ENCODE data around the gene STIM1.
"Not testable (repeated sequence)": the region's sequence is repeated elsewhere in the genome, so short reads cannot be mapped to it uniquely, and the experiment has no call there.

Gene STIM1

DNA sequence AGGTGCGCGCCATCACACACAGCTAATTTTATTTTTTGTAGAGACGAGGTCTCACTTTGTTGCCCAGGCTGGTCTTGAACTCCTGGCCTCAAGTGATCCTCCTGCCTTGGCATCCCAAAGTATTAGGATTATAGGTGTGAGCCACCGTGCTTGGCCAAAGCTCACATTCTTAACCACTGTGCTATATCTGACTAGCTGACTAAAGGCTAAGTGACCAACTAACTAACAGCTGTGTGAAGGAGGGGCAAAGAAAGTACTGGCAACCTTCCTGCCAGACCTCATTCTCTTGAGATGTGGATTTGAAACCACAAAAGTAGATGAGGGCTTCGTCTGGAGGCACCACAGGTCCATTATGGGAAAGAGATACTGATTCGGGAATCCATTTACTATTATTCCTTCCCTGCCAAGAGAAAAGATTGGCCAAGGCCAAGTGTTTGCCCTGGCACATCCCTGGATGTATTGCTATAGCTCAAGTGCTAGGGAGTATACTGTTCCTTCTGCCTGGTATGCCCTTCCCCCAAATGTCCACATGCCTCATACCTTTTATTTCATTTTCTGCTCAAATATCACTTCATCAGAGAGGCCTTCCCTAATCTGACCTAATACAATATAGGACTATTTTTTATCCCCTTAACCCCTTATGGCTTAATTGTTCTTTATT lies 186.4 kb downstream of the STIM1 start:
- TF ChIP-seq, protein P1, sequence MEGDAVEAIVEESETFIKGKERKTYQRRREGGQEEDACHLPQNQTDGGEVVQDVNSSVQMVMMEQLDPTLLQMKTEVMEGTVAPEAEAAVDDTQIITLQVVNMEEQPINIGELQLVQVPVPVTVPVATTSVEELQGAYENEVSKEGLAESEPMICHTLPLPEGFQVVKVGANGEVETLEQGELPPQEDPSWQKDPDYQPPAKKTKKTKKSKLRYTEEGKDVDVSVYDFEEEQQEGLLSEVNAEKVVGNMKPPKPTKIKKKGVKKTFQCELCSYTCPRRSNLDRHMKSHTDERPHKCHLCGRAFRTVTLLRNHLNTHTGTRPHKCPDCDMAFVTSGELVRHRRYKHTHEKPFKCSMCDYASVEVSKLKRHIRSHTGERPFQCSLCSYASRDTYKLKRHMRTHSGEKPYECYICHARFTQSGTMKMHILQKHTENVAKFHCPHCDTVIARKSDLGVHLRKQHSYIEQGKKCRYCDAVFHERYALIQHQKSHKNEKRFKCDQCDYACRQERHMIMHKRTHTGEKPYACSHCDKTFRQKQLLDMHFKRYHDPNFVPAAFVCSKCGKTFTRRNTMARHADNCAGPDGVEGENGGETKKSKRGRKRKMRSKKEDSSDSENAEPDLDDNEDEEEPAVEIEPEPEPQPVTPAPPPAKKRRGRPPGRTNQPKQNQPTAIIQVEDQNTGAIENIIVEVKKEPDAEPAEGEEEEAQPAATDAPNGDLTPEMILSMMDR (IDR thresholded peaks at IDR 0.05; ENCODE audit: low read depth, low read length, missing control alignments), result no peak
- H3K4me3 ChIP-seq (ENCODE audit: low read depth, low read length), result no peak overlapping the region
- no peak for DNase-seq (ENCODE audit: low read depth)
- in situ Hi-C loops (cut with HindIII; ENCODE audit: low sequenced_read_pairs), result no loop called here

DNA sequence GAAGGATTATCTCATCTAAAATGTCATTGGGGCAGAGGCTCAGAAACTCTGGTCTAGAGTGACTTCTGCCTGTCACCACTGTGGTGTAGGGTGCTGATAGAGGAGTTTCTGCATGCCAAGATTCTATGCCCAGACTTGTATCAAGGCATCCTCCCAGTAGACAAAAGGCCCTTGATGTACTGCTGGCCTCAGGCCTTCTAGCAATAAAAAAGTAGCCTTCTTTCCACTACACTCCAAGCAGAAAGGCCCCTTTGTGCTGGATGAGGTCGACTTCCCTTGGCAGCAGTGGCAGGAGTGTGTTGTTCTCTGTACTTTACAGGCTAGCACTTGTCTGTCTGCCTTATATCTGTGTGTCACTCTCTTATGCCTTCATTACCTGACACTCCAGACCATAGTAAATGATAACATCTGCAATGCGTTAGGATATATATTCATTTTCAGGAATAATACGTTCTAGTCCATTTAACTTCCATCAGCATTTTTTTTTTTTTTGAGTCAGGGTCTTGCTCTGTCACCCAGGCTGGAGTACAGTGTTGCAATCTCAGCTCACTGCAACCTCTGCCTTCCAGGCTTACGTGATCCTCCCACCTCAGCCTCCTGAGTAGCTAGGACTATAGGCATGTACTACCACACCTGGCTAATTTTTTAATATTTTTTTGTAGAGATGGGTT lies 189.6 kb downstream of the STIM1 start:
- H3K4me3 ChIP-seq (ENCODE audit: low read depth, low read length), result no peak overlapping the region
- in situ Hi-C loops (cut with HindIII; ENCODE audit: low sequenced_read_pairs), result no loop called here
- DNase-seq (ENCODE audit: low read depth), result no peak
- TF ChIP-seq, protein P1 (IDR thresholded peaks at IDR 0.05; ENCODE audit: low read depth, low read length, missing control alignments), result no peak

DNA sequence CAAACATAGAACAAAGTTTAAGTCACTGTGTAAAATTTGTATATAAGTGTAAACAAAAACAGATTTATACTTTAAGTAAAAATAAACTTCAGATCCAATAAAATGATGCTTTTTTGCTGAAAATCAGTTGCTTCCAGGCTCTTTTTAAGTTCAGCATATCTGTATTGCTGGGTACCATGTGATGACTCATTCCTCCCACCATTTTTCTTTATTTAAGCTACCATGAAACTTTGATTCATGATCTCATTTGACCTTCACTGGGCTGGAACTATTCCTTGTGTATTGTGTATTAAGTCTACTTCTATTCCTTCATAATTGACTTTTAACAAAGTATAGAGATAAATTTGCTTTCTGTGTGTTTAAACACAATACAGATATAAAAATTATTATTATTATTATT lies 192.9 kb downstream of the STIM1 start:
- TF ChIP-seq, protein P1 (IDR thresholded peaks at IDR 0.05; ENCODE audit: low read depth, low read length, missing control alignments), result no peak
- in situ Hi-C loops (cut with HindIII; ENCODE audit: low sequenced_read_pairs), result no loop called here
- no peak overlapping the region for H3K4me3 ChIP-seq (ENCODE audit: low read depth, low read length)
- no peak for DNase-seq (ENCODE audit: low read depth)

DNA sequence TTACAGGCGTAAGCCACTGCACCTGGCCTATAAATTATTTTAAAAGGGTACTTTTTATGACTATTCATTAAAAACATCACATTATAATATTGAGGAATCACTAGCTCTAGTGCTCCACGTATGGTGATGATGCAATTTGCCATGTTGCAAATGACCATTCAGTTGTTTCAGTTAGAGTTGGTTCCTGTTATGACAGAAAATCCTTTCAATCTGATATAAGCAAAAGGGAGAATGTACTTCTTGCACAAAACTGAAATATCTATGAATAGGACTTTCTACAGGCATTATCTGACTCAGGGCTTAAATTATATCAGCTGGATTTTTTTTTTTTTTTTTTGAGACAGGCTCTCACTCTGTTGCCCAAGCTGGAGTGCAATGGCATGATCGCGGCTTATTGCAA lies 193.5 kb downstream of the STIM1 start:
- DNase-seq (ENCODE audit: low read depth), result no peak
- in situ Hi-C loops (cut with HindIII; ENCODE audit: low sequenced_read_pairs), result no loop called here

DNA sequence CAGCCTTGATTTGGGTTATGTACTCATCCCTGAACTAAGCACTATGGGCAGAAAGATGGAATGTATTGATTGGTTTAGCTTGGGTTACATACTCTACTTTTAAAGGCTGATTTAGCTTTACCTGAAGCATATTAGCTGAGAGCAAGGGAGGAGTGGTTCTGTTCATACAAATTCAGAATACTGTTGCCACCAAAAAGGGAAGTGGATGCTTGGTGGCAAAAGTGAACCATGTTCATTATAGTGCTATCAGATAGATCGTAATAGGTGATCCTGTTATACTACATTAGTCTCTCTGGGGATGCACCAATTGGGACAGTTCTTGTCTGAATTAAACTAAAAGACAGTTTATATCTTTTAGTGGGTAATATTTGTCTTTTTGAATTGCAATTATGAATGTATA lies 194.7 kb downstream of the STIM1 start:
- no peak overlapping the region for H3K4me3 ChIP-seq (ENCODE audit: low read depth, low read length)
- no peak for DNase-seq (ENCODE audit: low read depth)
- in situ Hi-C loops (cut with HindIII; ENCODE audit: low sequenced_read_pairs), result loop anchor here (10.0 kb wide), 1 partner anchor 195 kb away; the partner anchor contains the start of gene STIM1
- TF ChIP-seq, protein P1 (IDR thresholded peaks at IDR 0.05; ENCODE audit: low read depth, low read length, missing control alignments), result no peak

More for the DNA sequence above, 193.5 kb downstream of the STIM1 start:
- TF ChIP-seq, protein P1 (IDR thresholded peaks at IDR 0.05; ENCODE audit: low read depth, low read length, missing control alignments), result no peak
- H3K4me3 ChIP-seq (ENCODE audit: low read depth, low read length), result no peak overlapping the region

DNA sequence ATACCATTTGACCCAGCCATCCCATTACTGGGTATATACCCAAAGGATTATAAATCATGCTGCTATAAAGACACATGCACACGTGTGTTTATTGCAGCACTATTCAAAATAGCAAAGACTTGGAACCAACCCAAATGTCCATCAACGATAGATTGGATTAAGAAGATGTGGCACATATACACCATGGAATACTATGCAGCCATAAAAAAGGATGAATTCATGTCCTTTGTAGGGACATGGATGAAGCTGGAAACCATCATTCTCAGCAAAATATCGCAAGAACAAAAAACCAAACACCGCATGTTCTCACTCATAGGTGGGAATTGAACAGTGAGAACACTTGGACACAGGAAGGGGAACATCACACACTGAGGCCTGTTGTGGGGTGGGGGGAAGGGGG lies 197.7 kb downstream of the STIM1 start:
- not testable (repeated sequence) for H3K4me3 ChIP-seq (ENCODE audit: low read depth, low read length); DNase-seq (ENCODE audit: low read depth)
- in situ Hi-C loops (cut with HindIII; ENCODE audit: low sequenced_read_pairs), result loop anchor here (10.0 kb wide), 1 partner anchor 198 kb away; the partner anchor contains the start of gene STIM1

DNA sequence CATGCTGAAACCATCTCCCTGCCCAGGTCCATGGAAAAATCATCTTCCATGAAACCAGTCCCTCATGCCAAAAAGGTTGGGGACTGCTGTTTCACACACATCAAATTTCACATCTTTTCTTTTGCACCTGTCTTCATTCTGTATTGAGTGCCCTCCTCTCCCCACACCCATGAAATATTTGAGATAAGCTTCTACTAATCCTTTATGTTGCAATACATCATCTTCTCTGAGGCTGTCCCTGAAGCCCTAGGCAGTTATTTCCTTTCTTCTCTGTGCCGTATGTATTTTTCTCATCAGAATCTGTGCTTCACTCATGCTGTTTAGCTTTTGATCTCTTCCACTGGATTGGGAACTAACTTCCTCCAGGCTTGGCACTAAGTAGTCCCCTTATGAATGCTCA lies 199.2 kb downstream of the STIM1 start:
- DNase-seq (ENCODE audit: low read depth), result no peak
- TF ChIP-seq, protein P1 (IDR thresholded peaks at IDR 0.05; ENCODE audit: low read depth, low read length, missing control alignments), result no peak
- H3K4me3 ChIP-seq (ENCODE audit: low read depth, low read length), result no peak overlapping the region
- in situ Hi-C loops (cut with HindIII; ENCODE audit: low sequenced_read_pairs), result loop anchor here (10.0 kb wide), 1 partner anchor 200 kb away; the partner anchor contains the start of gene STIM1
